Right lobe of liver (tissue), 4 donors: ENCODE data around the gene WDFY4.

Source experiments
- POLR2A ChIP-seq: fragments of 450-650 bp; IDR thresholded peaks from one replicate; pipeline ENCODE4 v1.6.1; 2017; ENCODE audit warnings: antibody characterized with exemption, mild to moderate bottlenecking
- TF ChIP-seq, protein P1 (sequence below), 4 donors: fragments of 200-600 bp in 3 of 4; fragments of 450-650 bp in 1 of 4; IDR thresholded peaks; one replicate each; pipeline versions ENCODE4 v1.5.1 to v1.8.0; 2016 to 2022; ENCODE audit warnings: antibody characterized with exemption in 4 of 4, mild to moderate bottlenecking in 2 of 4
- donor health status: DM: no; HTN: no; CAD: no.
- donor health status: DM: no; HTN: no; CAD: no.
- donor health status: DM: no; HTN: yes; CAD: no.

DNA sequence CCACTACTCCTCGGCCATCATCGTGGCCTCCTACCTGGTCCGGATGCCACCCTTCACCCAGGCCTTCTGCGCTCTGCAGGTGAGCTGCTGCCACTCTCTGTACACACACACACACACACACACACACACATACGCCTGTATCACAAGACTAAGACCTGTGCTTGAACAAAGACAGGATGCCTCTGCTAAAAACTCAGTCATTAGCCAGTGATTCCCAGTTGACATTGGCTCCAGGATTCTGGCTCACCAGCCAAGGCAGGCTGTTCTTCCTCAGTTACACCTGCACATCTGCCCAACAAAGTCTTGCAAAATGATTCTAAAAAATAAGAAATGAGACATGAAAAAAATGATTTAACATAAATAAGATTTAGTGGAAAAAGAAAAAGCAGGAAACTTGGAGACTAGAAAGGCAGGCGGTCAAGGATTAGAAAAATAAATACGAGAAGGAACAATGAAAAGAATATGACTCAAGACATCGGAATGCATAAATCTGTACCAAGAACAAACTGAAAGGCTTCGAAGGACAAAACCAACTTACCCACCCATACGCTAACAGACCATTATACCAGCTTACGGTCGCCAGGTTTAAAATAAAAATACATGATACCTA lies 262.3 kb downstream of the WDFY4 start:
- TF ChIP-seq, protein P1, sequence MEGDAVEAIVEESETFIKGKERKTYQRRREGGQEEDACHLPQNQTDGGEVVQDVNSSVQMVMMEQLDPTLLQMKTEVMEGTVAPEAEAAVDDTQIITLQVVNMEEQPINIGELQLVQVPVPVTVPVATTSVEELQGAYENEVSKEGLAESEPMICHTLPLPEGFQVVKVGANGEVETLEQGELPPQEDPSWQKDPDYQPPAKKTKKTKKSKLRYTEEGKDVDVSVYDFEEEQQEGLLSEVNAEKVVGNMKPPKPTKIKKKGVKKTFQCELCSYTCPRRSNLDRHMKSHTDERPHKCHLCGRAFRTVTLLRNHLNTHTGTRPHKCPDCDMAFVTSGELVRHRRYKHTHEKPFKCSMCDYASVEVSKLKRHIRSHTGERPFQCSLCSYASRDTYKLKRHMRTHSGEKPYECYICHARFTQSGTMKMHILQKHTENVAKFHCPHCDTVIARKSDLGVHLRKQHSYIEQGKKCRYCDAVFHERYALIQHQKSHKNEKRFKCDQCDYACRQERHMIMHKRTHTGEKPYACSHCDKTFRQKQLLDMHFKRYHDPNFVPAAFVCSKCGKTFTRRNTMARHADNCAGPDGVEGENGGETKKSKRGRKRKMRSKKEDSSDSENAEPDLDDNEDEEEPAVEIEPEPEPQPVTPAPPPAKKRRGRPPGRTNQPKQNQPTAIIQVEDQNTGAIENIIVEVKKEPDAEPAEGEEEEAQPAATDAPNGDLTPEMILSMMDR (IDR thresholded peaks at IDR 0.05): no peak
- TF ChIP-seq POLR2A: no peak
